HT-29 (cell line): ENCODE data around the gene TNFRSF18. TPM values are rescaled to one million over a fixed set of nuclear protein-coding genes. Genes with fewer than 3 reads are reported as not detected.

Experiments used
- DNase-seq: peaks from one replicate; pipeline ENCODE4 v3.0.0-alpha.2; 2015; ENCODE audit warnings: low spot score
- total RNA-seq: library from RNA; depleted of rRNA; stranded (reverse); fragments of >200 nt; shearing (Covaris generic); gene quantifications from 2 replicates; pipeline ENCODE4 v1.2.3, GENCODE V29; 2014

The TNFRSF18 gene
- total RNA-seq, 1 experiment from 2014 or later = not detected

DNA sequence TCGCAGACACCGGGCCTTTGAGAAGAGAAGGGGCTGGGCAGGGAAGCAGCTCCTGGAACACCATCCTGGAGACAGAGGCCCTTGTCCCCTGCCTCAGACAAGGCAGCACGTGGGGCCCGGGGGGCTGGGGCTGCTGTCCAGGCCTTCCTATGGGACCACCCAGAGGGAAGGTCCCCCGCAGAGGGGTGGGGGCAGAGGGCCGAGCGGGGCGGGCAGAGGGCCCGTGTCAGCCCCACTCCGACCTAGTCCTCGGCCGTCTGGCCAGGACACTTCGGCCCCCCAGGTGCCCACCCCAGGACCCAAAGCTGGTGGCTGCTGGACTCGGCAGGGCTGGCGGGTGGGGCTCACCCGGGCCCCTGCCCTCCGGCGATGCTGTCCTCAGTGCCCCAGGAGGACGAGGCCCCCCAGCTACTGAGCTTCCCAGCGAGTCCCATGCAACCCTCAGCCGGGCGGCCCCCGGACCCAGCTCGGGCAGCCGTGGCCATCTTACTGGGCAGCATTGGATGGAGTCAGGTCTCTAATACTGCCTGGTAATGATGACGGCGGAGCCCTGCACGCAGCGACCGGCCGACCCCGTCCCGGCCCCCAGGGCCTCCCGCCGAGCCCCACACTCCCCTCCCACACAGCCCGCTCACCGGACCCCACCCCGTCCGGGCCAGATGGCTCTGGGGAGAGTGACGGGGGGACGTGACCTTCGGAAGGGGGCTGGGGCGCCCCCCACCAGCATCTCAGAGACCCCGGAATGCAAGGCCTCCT is 39.6 kb downstream of the TNFRSF18 start:
- DNase-seq = peak; percentile 51

DNA sequence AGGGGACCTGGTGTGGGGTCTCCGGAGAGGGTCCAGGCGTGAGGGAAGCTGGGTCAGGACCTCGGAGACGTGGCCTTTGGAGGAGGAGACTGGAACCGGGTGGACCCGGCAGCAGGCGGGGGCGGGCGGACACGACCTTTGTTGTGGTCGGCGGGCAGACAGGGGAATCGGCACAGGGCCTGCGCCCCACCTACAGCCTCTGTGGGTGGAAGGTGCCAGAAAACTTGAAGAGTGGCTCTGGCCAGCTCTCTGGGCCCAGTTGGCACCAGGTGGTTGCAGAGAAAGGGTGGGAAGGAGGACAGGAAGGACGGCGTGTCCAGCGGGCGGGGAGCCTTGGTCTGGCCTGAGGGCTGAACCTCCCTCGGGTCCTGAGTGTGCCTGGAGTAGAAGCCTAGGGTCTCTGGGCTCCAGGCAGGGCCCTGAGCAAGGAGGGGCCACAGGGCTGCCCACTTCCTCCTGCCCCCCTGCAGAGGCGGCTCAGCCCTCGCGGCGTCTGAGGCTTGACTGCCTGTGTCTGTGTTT is 40.4 kb downstream of the TNFRSF18 start:
- DNase-seq = peak; percentile 84

DNA sequence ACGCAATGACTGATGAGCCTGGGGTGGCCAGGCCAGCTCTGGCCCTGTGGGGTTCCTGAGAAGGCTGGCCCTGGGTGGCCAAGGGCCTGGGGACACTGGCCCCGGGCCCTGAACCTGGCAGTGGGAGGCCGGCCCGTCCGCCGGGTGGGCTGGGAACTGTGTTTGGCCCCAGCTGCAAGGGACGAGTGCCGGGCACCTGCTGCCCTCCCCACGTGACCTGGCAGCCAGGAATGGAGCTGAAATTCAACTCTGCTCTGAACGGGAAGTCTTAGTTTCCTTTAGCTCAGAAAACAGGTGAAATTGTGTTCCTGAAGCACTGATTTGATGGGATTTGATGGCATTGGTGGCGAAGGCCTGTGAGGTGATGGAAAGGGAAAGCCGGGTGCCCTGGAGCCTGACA is 40.9 kb downstream of the TNFRSF18 start:
- DNase-seq = peak; percentile 53

DNA sequence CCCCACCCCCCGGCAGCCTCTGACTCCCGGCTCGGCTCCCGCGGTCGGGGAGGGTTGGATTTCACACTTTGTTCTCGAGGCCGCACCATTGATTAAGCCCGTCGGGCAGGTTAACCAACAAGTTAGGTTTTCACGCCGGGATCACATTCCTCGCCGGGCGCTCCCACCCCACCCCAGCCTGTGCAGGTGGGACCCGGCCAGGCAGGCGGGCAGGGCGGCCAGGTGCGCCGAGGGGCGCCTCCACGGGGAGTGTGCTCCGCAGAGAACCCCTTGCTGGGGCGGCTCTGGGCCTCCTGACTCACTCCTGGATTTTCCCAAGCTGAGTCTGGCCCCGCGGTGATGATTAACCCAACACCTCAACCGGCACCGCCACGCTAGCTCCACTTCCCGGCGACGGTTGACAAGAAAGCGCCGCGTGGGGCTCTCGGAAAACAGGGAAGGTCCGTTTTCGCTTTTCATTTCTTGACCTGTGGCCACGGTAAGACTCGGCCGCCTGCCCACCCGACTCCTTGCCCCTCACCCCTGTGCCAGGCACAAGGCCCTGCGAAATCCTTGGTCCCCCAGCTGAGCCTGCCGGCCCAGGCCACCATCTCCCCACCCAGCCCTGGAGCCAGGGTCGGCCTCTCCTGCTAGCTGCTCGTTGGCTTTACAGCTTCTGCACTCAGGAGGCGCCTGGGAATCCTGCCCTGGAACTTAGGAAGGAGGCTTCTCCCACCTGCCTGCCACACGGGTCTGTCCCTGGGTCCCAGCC is 41.5 kb downstream of the TNFRSF18 start:
- DNase-seq = peak; percentile 52

DNA sequence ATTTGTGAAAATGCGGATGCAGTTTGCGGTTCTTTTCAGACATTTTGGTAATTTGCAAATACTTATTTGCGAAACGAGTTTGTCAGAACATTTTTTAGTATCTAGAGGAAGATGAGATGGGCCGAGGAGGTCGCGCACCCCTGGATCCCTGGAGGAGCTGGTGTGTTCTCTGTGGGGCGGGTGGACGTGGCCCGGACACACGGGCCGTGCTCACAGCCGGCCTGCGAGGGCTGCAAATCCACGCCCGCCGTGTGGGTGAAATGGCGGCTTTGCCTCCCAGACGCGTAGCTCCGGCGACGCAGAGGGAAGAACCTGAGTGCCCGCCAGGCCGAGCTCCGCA is 42.1 kb downstream of the TNFRSF18 start:
- peak; percentile 29 for DNase-seq

DNA sequence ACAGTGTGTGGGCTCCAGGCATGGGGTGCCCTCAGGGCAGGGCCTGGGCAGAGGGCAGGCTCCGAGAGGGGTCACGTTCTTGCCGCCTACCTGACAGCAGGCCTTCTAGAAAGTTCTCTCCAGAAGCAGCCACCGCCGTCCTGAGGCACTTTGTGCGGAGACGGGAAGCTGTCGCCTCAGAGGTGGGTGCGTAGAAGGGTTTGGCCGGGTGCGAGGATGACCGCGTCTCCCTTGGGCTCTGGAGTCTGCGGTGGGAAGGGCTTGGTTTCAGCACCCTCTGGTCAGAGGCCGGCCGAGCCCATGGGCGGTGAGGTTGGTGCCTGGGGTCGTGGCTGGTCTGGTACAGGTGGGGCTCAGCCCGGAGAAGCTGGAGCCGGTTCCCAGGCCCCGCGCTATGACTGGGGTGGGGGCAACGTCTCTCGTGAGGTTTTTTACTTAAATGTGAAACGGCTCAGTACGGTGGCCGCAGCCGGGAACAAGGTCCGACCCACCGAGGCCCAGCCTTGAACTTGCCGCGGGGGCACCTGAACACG is 42.8 kb downstream of the TNFRSF18 start:
- DNase-seq = peak; percentile 58

DNA sequence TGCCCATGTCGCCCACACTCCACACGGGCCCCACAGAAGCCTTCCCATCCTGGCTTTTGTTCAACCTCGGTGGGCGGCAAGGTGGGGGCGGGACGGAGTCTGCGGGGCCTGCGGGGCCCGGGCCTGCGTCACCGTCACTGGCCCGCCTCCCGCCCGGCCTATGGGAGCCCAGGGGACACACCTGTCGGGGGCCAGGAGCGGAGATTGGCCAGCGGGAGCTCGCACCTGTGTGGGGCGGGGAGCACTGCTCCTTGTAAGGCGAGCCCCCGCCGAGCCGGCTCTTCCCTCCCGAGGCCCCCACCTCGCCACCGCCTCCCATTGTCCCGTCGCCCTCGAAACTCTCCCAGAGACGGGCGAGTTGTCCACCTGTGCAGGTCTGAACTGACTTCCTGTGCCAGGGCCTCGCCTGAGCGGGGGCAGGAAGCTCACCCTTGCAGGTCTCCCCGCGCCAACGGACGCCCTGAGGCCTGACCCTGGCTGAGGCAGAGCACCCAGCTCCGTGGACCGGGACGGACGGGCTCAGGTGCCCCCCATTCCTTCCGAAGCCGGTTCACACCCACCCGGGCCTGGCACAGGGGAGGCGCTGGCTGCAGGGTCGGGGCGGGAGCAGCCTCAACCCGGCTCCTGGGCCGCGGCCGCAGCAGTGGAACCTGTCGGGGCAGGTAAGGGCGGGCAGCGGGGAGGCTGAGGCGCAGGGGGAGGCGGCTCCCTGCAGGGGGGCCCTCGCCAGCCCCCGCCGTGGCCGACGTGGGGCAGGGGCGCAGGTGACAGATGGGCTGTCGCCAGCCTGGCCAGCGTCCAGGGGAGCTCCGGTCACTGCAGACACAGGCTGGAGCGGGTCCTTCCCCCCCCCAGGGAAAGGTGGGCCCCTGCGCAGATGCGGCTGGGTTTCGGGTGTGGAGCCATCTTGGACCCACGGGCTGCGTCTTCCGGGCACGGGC is 43.5 kb downstream of the TNFRSF18 start:
- peak; percentile 97 for DNase-seq

DNA sequence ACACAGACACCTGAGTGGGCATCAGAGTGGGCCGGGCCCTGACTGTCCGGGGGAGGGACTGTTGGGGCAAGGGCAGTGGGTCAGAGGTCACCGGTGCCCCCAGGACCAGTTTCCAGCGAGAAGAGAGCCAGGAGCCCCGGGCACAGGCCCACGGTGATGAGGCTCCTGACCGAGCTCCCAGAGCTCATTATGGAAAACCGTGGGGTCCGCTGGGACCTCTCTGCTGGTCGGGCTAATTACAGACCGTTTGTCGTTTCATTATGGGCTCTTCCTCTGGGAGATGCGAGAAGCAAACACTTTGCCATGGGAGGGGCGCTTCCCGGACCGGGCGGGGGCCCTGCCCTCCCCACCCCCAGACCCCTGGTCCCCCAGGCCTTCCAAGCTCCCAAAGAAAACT is 44.7 kb downstream of the TNFRSF18 start:
- no peak for DNase-seq

DNA sequence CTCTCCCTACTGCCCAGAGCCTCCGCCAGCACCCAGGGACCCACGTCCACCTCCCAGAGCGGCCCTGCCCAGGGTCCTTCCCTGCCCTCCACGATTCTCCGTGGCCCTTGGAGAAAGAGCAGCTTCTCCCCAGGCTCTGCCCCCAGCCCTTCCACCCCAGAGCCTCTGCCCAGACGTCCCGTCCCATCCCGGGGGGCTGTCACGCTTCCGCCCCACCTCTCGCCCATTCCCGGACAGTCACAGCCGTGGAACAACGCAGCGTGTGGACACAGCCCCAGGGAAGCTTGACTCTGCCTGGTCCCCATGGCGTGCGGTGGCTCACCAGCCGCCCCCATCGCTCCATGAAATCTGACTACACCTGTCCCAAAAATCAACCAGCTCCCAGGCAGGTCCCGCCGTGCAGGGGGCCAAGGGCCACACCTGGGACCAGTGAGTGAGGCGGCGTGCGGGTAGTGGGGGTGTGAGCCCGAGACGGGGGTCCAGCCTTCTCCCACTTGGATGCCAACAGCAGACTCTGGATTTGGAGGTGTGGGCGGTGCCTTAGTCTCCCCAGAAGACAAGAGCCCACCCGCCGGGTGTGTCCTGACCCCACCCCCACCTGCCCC is 45.2 kb downstream of the TNFRSF18 start:
- no peak for DNase-seq

DNA sequence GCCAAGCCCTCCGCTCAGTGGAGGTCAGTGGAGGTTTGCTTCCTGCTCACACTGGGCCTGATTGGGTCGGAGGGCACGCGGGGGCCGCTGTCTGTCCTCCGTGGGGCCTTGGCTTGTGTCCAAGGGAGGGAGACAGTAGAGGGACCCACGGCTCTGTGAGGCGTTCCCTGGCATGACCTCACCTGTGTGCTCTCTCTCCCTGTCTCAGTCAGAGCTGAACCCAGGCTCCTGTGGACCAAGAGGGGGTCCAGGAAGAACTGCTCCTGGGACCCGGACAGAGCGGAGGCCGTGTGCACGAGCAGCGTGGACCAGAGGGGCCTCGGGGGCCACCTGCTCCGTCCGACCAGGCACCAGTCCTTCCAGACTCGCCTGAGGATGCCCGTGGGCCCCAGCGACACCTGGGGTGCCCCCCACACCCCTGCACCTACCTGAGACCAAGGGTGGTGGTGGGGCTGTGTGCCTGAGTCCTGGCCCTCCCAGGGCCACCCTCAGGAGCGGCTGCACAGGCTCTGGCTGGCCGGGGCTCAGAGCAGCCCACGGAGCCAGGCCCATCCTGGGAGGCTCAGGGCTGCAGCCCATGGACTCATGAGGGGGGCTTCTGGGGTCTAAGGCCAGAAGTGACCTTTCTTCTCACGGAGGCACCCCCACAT is 46.0 kb downstream of the TNFRSF18 start:
- DNase-seq = no peak

DNA sequence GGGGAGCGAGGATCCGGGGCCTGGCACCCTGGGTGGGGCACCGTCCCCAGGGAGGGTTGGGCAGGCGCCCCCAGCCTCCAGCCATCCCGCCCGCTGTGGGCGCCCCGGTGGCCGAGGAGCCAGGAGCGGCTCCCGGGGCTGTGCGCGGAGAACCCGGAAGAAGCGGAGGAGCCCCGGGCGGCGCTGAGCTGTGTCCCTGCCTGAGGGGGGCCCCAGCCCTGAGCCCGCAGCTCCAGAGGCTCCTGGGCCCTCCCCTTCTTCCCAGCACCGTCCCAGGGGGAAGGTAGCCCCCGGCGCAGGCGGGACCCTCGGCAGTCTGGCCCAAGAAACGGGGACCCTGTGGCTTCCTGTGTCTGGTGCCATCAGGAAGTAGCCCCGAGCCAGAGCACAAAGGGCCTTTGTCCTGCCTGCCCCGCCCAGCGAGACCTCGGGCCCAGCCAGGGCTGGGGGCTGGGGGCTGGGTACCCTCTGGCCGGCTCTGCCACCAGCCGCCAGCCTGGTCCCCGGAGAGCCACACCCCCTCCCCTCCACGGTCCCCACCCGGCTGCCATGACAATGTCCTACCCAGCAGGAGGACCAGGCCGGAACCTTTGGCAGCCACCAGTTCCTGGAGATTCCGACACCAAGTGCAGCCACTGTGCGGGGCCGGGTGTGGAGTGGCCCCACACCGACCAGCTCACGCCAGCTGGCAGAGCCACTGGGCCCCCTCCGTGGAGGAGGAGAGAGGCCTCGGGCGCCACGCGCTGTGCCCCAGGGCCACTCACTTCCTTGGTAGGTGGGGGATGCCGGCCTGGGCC is 48.3 kb downstream of the TNFRSF18 start:
- peak; percentile 94 for DNase-seq

DNA sequence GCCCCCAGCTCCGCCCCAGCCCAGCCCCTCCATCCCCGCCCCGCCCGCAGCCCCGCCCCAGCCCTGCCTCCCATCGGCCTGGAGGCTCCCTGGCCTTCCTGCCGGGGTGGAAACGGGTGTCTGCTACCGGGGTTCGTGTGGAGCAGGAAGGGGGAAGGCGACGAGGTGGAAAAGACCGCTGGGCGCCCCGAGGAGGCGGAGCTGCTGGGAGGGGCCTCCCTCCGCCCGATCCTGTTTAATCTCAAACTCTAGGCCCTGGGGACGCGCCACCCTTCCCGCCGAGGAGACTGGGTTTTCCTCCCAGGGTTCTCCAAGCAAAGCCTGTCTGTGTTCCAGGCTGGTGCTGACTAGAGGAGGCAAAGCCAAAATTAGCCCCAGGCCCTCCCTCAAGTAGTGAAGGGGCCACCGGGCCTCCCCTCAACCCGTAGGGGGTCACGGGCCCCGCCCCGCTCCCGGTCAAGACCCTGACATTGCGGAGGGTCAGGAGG is 48.9 kb downstream of the TNFRSF18 start:
- DNase-seq = peak; percentile 96

DNA sequence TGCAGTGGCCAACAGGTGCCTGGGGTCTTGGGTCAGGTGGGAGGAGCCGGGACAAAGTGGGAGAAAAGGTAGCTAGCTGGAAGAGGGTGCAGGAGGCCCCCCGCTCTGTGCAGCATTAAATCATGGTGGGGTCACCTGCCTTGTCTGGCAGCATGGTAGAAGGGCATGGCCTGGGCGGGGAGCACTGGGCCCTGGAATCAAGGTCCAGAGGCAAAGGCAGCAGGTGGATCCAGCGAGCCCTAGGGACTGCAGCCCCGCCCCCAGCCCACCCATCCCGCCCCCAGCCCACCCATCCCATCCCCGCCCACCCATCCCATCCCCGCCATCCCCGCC is 49.4 kb downstream of the TNFRSF18 start:
- DNase-seq = peak; percentile 55

DNA sequence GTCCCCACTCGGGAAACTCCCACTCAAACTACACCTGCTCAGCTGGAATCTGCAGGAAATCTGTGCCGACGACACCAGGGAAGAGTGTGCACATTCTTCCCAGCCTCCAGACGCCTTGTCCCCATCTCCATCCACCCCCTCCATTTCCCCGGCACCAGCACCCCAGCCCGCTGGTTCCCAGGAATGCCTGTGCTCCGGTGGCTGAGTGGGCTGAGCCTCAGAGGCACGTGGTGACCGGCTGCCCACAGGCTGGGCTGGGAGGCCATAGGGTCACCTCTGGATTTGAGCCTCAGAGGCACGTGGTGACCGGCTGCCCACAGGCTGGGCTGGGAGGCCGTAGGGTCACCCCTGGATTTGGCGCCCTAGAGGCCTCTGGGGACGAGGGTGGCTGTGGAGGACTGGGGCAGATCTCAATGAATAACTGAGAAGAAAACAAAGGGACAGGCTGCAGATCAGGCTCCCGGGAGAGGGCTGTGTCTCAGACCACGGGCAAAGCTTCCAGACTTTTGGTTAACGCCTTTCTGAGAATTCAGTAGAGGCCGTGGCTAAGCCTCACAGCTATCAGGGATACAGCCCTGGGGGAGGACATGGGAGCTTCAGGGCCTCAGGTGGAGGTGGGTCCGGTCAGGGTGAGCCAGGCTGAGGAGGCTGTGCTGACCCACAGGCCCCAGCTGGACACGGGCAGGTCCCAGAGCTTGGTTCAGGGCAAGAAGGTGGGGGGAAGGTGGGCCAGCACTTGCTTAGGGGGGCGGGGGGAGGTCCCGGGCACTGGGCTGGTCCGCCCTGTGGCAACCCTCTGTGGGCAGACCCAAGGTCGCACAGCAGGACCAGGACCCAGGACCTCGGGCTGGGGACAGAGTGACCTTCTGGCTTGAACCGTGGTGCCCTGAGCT is 50.0 kb downstream of the TNFRSF18 start:
- no peak for DNase-seq

DNA sequence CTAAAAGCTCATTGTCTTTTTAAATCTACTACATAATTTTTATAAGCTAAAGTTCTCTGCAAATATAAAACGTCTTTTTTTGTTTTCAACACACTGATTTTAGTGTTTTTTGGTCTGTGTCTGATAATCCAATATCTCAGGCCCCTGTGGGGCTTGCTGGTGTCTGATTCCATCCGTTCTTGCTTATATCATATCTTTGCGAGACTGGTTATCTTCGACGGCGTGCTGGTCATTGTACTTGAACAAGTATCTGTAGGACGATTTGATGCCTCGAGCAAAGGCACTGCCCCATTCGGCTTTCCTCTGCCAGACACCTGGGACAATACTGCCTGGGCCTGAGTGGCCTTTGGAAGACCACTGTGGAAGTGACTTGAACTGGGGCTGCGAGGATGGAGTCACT is 51.1 kb downstream of the TNFRSF18 start:
- no peak for DNase-seq

DNA sequence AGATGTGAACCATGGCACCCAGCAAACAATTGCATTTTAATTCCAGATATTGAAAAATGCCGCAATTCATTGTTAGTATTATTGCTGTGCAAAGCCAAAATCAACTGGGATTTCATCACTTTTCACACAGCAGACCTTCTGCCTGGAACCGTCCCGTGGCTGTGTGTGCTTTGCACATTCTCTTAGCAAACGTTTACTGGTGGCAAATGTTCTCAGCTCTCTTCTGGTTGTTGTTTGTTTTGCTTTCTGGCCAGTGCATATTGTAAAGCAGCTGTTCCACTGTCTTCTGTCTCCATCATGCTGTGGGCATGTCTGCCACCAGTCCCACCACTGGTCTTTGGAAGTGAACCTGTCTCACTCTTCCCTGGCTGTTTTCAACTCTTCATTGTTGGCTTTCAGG is 52.5 kb downstream of the TNFRSF18 start:
- no peak for DNase-seq
